RCC 7860 (cell line): ENCODE data around the gene IL17REL.

Experiments
- DNase-seq: peaks from one replicate; pipeline ENCODE4 v3.0.0-alpha.2; 2015; ENCODE audit warnings: low spot score
- FAIRE-seq: peaks from 2 replicates; lab custom pipeline; 2012; peaks lifted over from hg19 to GRCh38; lab: Jason Lieb, UNC

The IL17REL gene

DNA sequence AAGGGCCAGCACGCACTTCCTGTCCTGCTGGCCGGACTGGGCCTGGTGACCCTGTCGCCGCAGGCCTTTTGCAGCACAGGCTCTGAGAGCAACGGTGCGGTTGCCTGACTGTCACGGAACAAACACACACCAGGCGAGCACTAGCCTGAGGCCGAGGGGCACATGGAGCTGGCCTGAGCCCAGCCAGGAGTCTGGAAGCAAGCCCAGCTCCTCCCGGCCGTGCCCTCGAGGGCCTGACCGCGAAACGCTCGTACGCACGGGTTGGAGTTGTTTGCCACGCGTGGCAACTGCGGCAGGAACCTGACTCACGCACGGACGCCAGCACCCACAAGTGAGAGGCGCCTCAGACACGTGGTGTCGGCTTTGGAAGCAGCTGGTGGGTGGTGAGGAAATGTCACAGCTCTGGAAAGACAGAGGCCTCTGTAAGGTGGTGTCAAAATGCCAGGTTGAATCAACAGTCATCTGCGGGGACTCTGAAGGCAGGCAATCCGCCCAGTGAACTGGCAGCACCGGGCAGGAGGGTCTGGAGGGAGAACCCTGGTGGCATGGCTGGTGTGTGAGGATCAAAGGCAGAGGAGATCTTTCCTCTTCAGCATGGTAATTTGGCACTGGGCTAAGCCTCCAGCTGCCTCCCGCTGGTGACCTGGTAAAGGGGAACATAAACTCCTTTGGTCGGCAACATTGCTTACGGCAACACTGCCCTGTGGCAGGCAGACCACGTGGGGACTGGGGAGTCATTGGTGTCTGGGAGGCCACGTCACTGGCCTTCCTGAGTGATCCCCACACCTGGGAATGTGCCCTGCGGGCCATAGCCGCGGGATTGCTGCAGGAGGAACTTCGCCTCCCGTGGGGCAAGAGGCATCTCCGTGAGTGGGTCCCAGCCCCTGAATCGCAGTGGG lies 15.3 kb upstream of the IL17REL start:
- DNase-seq, result peak; percentile 29
- no peak for FAIRE-seq

DNA sequence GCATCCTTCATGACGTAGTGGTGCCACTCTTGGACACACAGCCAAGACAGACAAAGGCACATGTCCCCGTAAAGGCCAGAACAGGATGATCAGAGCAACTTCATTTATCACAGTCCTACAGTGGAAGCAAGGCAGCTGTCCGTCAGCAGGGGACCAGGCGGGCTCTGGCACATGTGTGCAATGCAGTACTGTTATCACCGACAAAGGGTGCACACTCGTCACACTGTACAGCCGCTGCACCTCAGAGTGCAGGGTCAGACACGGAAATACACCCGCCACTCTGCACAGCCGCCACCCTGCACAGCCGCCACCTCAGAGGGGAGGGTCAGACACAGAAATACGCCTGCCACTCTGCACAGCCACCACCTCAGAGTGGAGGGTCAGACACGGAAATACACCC lies 13.4 kb upstream of the IL17REL start:
- no peak for DNase-seq
- no peak for FAIRE-seq

DNA sequence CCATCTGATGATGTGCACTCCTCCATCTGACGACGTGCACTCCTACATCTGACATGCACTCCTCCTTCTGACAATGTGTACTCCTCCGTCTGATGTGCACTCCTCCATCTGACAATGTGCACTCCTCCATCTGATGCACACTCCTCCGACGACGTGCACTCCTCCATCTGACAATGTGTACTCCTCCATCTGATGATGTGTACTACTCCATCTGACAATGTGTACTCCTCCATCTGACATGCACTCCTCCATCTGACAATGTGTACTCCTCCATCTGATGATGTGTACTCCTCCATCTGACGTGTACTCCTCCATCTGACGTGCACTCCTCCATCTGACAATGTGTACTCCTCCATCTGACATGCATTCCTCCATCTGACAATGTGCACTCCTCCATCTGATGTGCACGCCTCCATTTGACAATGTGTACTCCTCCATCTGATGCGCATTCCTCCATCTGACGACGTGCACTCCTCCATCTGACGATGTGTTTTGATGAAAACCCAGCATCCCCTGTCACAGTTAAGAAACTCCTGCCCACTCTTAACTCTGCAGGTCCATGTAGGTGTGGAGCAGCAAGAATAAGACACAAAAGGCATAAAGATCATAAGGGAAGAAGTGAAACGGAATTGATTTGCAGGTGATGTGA lies 9.7 kb upstream of the IL17REL start:
- FAIRE-seq (no peak), DNase-seq (no peak)

DNA sequence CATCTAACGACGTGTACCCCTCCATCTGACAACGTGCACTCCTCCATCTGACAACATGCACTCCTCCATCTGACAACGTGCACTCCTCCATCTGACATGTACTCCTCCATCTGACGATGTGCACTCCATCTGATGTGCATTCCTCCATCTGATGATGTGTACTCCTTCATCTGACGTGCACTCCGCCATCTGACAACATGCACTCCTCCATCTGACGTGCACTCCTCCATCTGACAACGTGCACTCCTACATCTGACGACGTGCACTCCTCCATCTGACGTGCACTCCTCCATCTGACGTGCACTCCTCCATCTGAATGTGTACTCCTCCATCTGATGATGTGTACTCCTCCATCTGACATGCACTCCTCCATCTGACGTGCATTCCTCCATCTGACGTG lies 8.0 kb upstream of the IL17REL start:
- DNase-seq (no peak), FAIRE-seq (no peak)

DNA sequence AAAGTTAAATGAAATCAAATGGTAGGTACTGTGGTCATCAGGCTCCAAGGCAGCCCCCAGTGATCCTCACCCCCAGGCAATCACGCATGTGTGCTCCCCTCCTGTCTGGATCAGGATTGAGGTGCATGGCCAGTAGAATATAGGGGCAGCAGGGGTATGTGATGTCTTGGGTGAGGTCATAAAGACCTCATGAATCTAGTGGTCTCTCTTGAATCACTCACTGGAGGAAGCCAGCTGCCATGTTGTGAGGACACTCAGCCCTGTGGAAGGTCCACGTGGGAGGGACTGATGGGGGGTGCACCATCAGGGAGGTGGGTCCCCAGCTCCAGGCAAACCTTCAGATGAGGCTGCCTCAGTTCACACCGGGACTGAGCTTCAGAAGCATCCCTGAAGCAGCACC lies 6.8 kb upstream of the IL17REL start:
- DNase-seq (no peak), FAIRE-seq (no peak)

DNA sequence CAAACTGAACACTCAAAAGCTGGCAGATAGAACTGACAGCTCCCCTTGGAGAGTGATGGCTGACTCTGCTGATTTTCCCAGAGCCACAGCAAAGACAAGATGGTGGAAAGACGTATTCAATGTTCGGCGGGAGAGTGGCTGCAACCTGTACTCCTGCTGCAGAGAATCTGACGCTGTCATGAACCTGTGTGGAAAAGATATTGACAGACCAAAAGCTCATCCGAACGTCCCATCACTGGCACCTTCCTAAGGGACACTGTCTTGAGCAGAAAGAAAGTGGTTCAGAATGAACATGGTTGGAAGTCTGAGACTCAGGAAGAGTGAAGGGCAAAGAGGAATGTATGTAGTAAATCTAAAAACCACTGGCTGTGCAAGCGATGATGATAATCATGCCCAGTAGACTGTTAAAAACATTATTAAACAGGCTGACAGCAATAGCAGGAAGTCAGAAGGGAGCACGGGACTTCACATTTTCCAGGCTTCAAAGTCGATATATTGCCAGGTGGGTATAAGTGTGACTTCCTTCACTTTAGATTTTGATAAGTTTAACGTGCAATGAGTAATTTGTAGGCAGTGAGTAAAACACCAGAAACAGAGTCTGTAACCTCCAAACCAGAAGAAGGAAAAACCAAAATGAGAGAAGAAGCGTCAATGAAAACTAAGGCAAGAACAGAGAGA lies 6.2 kb upstream of the IL17REL start:
- FAIRE-seq (no peak), DNase-seq (no peak)

DNA sequence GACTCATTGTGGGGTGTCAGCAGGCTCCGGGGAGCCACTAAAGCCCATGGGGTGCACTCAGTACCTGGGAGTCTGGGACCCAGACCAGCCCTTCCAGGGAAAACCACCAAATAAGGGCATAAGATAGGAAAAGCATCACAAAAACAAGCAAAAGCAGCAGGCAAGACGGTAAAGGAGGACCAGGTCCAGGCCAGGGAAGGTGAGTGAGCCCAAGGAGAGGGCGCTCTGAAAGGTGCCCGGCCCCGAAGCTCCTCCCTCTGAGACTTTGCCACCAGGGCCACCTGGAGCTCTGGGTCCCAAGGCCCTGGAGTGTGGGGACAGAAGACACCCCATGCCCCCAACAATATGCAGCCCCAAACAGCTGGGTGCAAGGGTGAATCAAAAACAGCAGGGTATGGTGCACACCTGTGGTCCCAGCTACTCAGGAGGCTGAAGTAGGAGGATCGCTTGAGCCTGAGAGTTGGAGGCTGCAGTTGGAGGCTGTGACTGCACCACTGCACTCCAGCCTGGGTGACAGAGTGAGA lies 5.2 kb upstream of the IL17REL start:
- DNase-seq, result no peak
- no peak for FAIRE-seq

DNA sequence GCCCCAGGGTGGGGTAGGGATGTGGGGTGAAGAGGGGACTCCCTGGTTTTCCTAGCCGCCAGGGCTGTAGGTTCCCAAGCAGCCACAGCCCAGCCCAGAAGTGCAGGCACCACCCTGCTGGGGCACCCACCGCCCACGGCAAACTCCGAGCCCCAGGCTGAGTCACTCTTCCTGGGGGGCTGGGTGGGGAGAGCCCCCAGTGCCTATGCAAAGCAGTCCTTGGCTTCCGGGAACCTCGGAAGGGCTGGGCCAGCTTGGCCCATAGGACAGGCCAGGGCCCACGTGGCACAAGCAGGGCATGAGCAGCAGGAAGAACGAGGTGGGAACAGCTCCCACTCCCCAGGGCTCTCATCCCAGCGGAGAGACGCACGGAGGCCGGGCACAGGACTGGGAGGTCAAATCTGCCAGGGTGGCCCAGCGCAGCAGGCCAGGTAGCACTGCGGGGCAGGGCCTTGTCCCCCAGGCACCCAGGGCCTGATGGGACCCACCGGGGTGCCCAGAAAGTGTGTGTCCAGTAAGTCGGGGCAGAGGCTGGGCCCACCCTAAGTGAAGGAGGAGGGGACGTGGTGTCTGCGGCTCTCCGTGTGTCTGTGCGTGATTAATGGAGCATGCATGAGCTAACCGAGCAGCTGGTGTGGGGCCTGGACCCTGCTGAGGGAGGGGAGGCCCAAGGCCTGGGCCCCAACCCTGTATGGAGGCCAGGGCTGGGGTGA lies 4.6 kb upstream of the IL17REL start:
- FAIRE-seq, result no peak
- no peak for DNase-seq

DNA sequence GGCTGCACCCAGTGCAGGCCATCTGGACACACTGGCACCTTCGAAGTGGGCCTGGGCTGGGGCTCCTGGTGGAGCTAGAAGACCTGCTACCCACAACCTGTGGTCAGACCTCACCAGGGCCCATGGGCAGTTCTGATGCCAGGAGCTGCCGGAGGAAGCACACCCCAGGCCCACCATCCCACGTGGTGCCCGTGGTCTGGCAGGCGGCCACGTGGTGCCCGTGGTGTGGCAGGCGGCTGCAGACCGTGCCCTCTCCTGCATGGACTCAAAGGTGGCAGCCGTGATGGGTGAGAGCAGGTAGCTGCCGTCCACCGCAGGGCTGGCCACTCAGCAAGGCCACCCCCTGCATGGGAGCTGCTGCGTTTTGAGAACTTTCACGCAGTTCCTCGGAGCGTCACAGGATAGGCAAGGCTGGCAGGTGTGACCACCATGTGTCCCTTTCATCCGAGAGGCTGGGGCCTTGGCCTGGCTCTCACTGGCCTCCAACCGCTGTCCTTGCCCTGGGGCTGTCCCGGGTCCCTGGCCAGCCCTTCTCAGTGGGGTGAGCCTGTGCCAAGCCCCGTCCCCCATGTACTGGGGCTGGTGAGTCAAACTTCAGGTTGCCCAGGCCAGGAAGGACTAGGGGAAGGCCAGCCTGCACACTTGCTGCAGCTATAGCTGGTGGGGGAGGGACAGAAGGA lies 3.9 kb upstream of the IL17REL start:
- FAIRE-seq (no peak), DNase-seq (no peak)

DNA sequence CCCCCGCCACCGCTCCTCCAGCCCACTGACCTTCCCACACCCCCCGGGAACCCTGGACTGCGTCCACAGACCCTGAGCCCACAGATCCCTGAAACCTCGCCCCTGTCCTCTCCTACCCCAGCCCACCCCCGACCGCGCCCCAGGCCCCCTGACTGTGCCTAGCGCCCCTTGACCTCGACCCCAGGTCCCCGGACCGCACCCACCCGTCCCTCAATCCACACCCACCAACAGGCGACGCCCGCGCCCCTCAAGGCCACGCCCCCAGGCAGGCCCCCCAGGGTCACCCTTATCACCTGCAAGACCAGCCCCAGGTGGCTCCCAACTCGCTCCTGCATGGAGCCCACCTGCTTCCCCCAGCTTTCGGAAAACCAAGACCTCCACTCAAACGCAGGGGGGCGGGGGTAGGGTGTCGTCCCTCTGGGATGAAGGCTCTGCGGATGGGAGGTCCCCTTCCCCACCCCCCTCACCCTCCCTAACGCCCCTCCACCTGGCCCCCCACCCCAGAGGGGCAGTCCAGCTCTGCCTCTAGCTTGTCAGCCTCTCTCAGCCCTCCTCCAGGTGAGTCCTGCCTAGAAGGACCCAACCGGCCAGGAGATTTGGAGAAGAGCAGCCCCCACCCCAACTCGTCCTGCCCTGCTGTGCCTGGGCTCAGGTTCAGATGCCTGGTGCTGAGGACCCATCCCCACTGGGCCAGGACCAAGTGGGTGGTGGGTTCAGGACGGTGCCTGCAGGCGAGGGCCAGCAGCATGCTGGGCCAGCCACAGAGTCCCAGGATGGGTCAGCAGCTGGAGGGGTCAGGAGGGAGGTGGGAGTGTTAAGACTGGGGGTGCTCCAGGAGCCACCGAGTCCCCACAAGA lies 3.1 kb upstream of the IL17REL start:
- no peak for FAIRE-seq
- DNase-seq, result no peak

DNA sequence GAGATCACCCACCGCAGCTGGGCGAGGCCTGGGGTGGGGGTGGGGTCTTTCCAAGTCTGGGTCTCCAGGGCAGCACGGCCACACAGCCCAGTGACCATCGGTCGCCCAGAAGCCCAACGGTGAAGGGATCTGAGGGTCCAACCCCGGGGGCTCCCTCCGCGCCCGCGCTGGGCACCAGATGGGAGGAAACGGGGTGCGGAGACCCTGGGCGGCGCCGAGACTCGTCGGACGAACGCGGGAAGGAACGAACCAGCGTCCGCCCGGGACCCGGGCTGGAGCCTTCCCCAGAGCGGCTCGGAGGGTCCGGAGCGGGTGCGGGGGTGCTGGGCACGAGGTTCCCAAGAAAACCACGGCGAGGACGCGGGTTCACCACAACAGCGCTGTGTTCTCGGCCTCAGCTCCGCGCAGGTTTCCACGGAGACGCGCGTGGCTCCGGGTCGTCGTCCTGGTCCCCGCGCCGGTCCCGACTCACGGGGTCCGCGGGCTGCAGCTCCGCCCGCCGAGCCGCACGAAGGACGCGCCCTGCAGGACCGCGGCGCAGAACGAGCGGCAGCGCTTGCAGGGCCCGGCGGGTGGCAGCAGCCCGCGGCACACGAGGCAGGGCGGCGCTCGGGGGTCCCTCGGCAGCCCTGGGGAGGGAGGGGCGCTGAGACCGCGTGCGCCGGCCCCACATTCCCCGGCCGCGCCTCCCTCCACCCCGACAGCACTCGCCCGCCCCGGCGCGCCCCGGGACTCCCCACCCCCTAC lies 2.3 kb upstream of the IL17REL start:
- DNase-seq (no peak), FAIRE-seq (no peak)

DNA sequence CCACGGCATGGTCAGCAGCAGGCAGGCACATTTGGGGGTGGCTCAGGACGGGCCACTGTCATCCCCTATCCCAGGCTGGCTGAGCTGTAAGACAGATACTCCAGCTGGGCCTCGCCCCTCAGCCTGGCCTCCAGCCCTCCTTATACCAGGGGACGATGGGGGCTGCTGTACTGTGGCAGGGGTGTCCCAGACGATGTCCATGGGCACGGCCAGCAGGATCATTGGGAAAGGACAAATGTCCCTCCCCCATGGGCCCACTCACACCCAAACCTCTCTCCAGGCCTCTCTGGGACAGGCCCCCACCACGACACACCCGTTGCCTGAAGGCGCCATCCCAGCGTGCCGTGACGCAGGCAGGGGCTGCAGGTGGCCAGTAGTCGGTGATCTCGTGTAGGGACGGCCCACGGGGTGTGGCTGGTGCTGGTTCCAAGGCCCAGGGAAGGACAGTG lies 1.5 kb upstream of the IL17REL start:
- FAIRE-seq, result no peak

DNA sequence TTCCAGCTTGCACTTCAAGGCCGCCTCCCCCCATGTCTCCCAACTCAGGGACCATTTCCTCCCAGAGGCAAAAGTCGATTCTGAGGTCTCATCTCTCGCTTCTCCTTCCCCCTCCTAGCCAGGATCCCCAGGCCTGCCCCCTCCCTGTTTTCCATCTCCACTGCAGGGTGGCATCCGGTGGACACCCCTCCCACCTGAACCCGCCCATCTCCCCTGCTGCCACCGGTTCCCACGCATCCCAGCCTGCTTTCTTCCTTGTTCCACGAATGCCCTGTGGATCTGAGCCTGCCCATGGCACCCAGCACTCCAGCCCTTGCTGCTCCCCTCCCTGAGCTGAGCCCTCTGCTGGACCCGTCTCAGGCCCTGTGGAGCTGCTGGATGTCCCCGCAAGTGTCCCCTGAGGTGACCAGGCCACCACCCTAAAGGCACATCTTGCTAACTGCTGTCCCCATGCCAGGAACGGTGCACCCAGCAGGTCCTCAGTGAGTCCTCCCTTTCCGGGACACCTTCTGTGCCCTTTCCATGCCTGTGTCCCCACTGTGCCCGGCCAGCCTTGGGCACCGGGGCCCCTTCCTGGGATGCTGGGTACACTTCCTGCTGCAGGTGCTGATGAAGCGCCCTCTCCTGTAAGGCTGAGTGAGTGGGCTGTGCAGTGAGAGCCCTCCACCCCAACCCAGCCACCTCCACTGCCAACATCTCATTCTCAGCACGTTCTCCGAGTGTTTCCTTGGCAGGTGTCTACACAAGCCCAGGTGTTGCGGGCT lies 936 bp downstream of the IL17REL start:
- FAIRE-seq (no peak), DNase-seq (no peak)

More for the DNA sequence above, 1.5 kb upstream of the IL17REL start:
- DNase-seq, result no peak

DNA sequence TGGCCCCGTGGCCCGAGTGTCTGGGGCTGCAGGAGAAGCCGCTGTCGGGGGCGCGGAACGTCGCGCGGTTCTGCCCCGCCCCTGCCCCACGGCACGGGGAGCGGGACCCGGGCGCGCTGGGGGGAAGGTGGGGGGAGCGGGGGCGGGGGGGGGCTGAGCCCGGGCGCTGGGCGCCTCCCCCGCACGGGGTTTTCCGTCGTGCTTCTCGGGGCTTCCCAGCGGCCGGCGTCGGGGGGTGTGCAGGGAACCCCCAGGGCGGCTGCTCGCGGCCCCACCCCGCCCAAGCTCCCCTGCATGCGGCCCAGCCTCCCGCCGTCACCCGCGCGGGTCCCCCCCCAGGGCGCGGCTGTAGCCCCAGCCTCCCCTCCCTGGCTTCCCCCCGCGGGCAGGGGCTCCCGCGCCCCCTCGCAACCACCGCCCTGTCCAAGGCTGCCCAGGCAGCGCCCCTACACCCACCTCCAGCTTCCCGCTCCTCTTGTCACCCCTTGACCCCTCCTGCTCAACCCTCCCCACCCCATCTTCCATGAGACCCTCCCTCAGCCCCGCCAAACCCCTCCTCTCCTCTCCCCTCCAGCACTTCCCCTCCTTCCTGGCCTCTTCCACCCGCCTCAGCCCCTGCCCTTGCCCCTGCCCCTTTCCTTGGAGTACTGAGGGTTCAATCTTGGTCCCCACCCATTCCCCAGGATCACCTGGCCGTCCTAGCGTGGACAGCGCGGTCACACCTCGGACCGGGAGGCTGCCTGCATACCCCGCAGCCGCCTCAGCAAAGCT lies 1.7 kb downstream of the IL17REL start:
- no peak for DNase-seq

DNA sequence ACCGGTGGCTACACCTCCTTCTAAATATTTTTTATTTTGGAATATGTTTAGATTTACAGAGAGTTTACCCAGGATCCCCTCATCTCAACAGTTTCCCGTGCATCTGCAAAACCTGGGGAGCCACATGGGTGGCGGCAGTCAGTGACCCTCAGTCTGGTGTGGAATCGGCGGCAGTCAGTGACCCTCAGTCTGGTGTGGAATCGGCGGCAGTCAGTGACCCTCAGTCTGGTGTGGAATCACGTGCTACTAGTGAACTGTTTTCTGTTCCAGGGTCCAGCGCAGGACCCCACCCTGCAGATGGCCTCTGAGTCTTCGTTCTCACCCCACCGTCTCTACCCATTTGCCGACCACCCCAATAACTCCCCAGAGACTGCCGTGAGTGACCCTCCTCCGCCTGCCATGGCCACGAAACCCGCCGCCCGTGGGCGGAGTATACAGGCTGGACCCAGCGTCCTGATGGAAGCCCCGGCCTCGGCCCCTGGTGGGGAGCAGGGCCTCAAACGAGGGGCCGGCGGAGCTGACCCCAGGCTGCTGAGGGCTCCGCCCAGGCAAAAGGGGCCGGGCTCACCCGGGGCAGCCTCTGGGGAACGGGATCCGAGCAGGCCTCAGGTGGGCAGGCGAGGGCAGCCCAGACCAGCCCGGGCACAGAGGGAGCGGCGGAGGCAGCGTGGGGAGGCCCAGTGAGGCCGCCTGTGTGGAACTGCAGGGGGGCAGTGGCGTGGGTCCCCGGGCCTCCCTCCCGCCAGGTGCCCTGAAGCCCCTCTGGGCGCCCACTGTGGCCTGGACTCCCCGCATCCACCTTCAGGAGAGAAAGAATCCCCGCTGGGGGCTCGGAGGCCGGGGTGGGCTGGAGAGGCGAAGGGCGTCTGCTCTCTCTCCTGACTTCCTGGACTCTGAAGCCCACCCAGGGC lies 2.5 kb downstream of the IL17REL start:
- FAIRE-seq (no peak), DNase-seq (no peak)

More for the DNA sequence above, 1.7 kb downstream of the IL17REL start:
- no peak for FAIRE-seq

DNA sequence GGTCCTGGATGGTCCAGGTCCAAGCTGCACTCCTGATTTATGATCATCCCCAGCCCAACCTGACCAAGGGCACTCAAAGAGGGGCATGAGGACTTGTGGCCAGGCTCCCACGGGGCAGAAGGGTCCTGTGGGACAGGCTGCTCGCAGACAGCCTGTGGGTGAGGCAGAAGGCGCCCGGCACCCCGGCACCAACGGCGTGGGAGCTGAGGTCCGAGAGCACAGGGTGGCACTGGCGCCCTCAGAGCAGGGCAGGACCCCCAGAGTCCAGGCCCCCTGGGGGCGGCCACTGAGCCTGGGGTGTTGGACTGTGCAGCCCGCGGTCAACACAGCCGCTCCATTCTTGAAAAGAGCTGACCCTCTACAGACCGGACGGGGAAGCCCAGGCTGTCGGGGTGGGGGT lies 3.3 kb downstream of the IL17REL start:
- no peak for FAIRE-seq
- no peak for DNase-seq
